GM21528 (cell line): ENCODE measurements around the gene ZAR1L.

Experiments
- ATAC-seq: cut with Tn5 transposase; IDR thresholded peaks from one replicate; pipeline ENCODE4 v1.9.1; 2021; ENCODE audit warnings: mild to moderate bottlenecking, moderate library complexity; ENCODE audit not compliant: unreplicated experiment, low FRiP score

Gene ZAR1L

GRCh38 chr13:32305646-32306045 is 9.5 kb downstream of the ZAR1L start:
- no peak for ATAC-seq

- no peak for ATAC-seq
Observed at GRCh38 chr13:32302461-32302860, 12.7 kb downstream of the ZAR1L start.

- ATAC-seq: no peak
Observed at GRCh38 chr13:32300920-32301319, 14.2 kb downstream of the ZAR1L start.

DNA sequence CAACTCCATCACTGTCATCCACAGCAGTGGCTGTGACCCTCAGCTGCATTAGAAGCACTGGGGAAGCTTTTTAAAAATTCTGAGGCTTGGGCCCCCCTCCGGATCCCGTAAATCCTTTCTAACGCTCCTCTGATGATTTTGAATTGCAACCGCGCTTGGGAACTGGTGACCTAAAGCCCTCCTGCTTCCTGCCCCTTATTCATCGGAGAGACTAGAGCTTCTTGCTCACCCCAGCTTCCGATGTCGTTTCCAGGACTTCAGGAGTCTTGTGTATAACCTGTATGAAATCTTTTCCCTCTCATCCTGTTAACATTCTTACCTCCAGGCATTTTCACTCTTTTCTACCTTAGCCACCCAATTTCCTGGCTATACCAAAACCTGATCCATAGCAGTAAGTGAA is 14.8 kb downstream of the ZAR1L start:
- no peak for ATAC-seq

DNA sequence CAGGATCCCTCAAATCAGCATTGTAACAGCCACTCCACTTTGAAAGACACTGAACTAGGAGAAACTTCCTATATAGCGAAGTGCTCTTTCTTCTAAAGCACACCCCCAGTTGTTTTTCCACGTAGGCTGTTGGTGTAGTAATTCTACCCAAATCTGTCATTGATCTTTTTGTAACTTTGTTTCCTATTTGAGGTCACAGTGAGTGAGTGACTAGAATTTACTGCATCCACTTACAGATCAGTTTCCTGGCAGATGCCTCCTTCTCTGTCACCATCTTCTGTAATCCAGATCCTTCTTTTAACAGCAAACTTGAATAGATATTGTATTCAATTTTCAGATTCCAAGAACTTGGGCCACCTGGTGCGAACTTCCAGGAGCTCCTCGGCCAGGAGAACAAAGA is 15.3 kb downstream of the ZAR1L start:
- no peak for ATAC-seq

- ATAC-seq: no peak
Observed at GRCh38 chr13:32298695-32299094, 16.5 kb downstream of the ZAR1L start.

DNA sequence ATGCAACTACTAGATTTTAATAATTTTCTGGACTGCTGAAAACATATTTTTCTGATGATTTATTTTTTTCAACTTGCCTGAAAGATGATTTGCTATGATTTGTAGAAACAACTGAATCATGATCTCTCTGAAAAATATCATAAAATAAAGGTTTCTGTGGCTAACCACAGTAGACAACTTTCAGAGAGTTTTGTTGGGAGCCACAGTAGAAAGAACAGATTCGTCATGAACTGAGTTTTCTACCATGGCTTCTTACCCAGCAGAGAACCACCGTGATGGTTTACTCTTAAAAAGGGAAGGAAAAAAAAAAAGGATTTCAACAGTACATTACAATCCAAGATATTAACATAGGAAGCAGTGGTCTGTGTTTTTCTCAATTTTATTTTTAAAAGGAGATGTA is 18.0 kb downstream of the ZAR1L start:
- no peak for ATAC-seq

GRCh38 chr13:32285633-32285965 is 29.6 kb downstream of the ZAR1L start:
- no peak for ATAC-seq

- ATAC-seq: no peak
Observed at GRCh38 chr13:32284927-32285632, 30.1 kb downstream of the ZAR1L start.

DNA sequence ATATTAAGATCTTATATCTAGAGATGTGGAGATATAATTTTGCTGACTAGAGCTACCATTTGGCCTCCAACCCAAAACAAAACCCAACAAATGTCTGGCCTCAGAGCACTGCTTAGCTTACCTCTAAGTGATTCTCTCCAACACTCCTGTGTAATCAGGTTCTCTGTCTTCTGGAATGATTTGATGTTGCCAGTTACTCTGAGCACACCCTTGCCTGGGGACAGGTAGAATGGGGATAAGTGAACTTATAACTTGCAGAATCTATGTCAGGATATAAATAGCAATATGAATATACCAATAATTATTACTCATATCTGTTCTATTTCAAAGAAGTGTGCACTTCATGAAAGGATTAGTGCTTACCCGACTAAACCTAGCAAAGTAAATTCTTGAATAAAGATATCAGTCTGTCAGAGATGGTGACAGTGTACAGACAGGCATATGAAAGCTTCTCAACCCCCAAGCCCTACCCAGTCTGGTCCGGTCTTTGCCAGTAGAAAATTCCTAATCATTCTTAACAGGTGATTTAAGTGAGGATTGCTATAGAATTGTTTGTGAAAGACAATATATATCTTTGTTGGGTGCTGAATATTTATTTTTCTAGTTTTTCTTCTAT is 33.0 kb downstream of the ZAR1L start:
- no peak for ATAC-seq

GRCh38 chr13:32281096-32281495 is 34.1 kb downstream of the ZAR1L start:
- no peak for ATAC-seq

- no peak for ATAC-seq
Observed at GRCh38 chr13:32278426-32278825, 36.7 kb downstream of the ZAR1L start.

- ATAC-seq: no peak
Observed at GRCh38 chr13:32277839-32278238, 37.3 kb downstream of the ZAR1L start.

DNA sequence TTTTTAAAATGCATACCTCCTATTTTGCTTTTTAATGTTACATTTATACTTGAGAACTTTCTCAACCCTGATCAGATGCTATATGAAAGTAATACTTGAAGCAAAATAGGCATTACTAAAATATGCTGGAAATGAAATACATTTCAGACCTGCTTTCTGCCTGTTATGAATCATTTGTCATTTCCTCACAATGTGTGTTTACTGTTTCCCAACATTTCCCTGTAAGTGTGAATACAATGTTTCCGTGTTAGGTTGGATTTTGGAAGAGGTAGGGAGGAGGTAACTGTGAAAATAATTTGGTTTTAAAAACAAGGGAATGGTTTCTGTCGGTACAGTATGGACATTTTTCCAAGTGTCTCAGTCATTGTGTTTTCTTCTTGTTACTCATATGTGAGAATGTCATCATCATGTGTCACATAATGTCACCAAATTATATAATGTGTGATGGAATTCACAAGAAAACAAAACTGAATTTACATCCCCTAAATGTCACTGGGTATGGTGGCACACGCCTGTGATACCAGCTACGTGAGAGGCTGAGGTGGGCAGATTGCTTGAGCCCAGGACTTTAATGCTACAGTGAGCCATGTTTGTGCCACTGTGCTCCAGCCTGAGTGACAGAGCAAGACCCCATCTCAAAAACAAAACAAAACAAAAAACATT is 43.0 kb downstream of the ZAR1L start:
- no peak for ATAC-seq

DNA sequence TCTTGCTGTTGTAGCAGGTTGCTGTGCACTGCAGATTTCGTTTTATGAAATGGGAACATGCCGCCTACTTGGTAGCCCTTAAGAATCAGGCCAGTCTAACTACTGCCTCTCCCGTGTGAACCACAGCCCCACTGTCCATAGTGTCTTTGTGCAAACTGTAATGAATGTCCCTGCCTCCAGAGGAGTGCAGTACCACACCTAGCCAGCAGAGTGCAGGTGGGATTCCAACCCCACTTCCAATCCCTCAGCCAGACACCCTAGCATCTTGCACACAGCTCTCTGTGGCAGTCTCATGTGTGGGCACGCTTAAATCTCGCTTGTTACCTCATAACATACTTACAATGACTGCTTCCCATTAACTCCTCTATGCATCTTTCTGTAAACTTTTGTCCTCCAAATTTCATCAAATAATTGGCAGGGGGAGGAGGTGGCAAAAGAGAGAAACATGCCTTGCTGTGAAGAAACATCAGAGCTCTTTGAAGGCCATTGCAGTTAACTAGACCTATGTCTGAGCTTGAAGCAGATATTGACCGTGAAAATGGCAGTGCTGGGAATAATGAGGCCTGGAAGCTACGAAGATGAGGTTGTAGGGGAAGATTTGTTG is 47.2 kb downstream of the ZAR1L start:
- ATAC-seq: peak; percentile 73

- no peak for ATAC-seq
Observed at GRCh38 chr13:32266130-32266529, 49.0 kb downstream of the ZAR1L start.

DNA sequence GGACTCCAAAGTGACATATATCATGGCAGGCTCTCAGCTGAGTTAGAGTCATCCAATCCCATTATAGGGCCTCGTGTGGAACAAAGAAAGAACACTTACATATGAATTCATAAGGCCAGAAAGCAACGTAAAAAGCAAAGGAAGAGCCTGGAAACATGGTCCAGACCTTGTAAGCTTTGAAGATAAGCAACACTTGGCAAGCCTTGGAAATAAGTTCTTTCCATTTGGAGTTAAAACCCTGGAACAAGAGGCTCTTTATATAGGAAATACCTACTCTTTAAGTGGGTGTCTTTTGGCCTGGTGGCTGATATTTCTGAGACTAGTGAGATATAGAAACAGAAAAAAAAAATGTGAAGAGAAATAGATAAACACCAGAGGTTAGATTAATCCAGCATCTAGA is 49.4 kb downstream of the ZAR1L start:
- no peak for ATAC-seq

DNA sequence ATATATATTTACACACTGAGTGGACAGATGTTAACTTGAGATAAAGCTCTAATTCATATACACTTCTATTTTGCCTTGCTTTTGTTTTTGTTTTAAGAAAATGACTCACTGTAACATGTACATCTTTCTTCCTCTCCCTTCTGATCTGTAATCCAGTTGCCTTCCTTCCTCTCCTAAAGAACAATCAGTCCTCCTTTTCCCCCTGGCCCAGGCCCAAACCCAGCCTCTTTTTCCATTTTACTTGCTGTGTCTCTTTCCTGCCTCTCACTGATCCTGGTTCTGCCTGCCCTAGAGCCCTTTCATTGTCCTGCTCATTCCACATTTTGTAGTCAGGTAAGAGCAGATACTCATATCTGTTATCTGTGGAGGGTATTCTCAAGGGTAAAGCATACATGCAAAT is 50.8 kb downstream of the ZAR1L start:
- ATAC-seq: no peak

DNA sequence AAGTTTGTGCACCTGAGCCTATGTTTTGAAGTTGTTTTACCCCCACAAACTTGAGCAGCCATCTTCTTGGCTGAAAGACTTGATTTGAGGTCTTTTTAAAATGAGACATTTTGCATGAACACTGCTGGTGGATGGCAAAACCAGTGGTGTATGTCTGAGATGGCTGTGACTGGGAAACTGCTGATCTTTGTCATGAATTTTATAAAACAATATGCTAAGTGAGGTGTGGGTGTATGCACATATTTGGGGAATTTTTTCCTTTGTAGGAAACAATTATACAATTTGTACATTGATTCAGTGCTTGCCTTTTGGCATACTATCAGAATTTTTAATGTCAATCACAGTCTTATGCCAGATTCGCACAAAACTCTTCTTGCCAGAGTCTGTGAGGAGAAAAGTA is 52.5 kb downstream of the ZAR1L start:
- ATAC-seq: no peak

GRCh38 chr13:32262165-32262564 is 53.0 kb downstream of the ZAR1L start:
- ATAC-seq: no peak

- ATAC-seq: no peak
Observed at GRCh38 chr13:32261567-32261966, 53.6 kb downstream of the ZAR1L start.

DNA sequence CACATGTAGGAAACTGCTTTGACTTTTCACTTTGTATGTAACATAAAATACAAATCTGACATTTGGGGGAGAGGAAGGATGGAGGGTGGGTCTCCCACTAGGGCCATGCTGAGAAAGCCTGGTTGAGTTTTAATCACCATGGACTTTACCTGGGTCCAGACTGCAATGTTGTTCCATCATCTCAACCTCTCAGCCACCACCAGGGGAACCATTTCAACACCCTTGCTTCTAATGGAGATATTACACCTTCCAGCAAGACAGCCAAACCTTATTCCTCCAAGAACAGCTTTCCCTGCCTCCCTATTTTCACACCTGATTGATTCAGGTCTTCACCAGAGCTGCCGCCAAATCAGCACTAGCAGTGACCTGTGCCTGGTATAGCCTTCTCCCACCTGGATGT is 56.0 kb downstream of the ZAR1L start:
- no peak for ATAC-seq
